ENCODE data around the gene SKIL.
"Not testable (repeated sequence)": the region's sequence is repeated elsewhere in the genome, so short reads cannot be mapped to it uniquely, and the experiment has no call there.

Gene SKIL

GRCh38 chr3:170357176-170358041, at the start of gene SKIL:
TSS of gene SKIL (plus strand) at chr3:170357715. CDS start at chr3:170360332, 2,617 bp downstream.
- DNase-seq: peak; percentile 16 to 96 (median 90)

- no peak for DNase-seq
Observed at GRCh38 chr3:170309046-170309445, 48.5 kb upstream of the SKIL start.

- no peak for DNase-seq
Observed at GRCh38 chr3:170317954-170318353, 39.6 kb upstream of the SKIL start.

GRCh38 chr3:170320461-170321121, 36.9 kb upstream of the SKIL start:
- DNase-seq: no peak

GRCh38 chr3:170321321-170322034, 36.0 kb upstream of the SKIL start:
- DNase-seq: peak in 5 of 56 donors; percentile 1 to 20 (median 9)

GRCh38 chr3:170322566-170323269, 34.8 kb upstream of the SKIL start:
- no peak for DNase-seq

GRCh38 chr3:170323331-170323730, 34.2 kb upstream of the SKIL start:
- DNase-seq: no peak

- peak in 5 of 56 donors; percentile 3 to 14 (median 9) for DNase-seq
Observed at GRCh38 chr3:170324962-170325361, 32.6 kb upstream of the SKIL start.

- DNase-seq: no peak
Observed at GRCh38 chr3:170327040-170327808, 30.3 kb upstream of the SKIL start.

- DNase-seq: not testable (repeated sequence)
Observed at GRCh38 chr3:170327868-170328548, 29.5 kb upstream of the SKIL start.

GRCh38 chr3:170330366-170330765, 27.1 kb upstream of the SKIL start:
- DNase-seq: no peak

- no peak for DNase-seq
Observed at GRCh38 chr3:170331143-170331542, 26.4 kb upstream of the SKIL start.

GRCh38 chr3:170337420-170337819, 20.1 kb upstream of the SKIL start:
- DNase-seq: no peak

- DNase-seq: no peak
Observed at GRCh38 chr3:170338690-170339340, 18.7 kb upstream of the SKIL start.

GRCh38 chr3:170342273-170342672, 15.2 kb upstream of the SKIL start:
- not testable (repeated sequence) for DNase-seq

GRCh38 chr3:170343859-170344258, 13.7 kb upstream of the SKIL start:
- DNase-seq: not testable (repeated sequence)

GRCh38 chr3:170344971-170345370, 12.5 kb upstream of the SKIL start:
- no peak for DNase-seq

GRCh38 chr3:170346481-170347392, 10.8 kb upstream of the SKIL start:
- DNase-seq: no peak

Measured in nucleus accumbens (tissue), 56 donors.